ENCODE data around the gene GRIK3. TPM values are rescaled to one million over a fixed set of nuclear protein-coding genes. Genes with fewer than 3 reads are reported as not detected.

The GRIK3 gene
- total RNA-seq, 3 donors from 2014 or later (not counting 1 experiment from before 2014, with no cell fraction given), result not detected

- H3K36me3 ChIP-seq (ENCODE audit: control insufficient read depth, insufficient read depth, low read length), result no peaks in the 10 kb centered on the region
- H3K9me3 ChIP-seq (ENCODE audit: control insufficient read depth, insufficient read depth, low read length), result no peaks in the 10 kb centered on the region
- Mint-ChIP-seq H3K27ac (no peak overlapping the region), H3K4me3 (no peak overlapping the region), H3K9me3 (no peaks in the 10 kb centered on the region), H3K36me3 (no peaks in the 10 kb centered on the region), H3K4me1 (no peaks in the 10 kb centered on the region), H3K27me3 (ENCODE audit: low read depth in 2 of 2) (peaks cover 40 to 50% of the 10 kb centered on the region in 2 donors)
- H3K27ac ChIP-seq (ENCODE audit: low read length), result no peak overlapping the region
- peaks cover 3% of the 10 kb centered on the region for H3K4me1 ChIP-seq (ENCODE audit: control insufficient read depth, insufficient read depth, low read length)
- 5% methylated on average over 60 of the region's 60 CpGs for WGBS (ENCODE audit: insufficient coverage)
- TF ChIP-seq, protein P1, sequence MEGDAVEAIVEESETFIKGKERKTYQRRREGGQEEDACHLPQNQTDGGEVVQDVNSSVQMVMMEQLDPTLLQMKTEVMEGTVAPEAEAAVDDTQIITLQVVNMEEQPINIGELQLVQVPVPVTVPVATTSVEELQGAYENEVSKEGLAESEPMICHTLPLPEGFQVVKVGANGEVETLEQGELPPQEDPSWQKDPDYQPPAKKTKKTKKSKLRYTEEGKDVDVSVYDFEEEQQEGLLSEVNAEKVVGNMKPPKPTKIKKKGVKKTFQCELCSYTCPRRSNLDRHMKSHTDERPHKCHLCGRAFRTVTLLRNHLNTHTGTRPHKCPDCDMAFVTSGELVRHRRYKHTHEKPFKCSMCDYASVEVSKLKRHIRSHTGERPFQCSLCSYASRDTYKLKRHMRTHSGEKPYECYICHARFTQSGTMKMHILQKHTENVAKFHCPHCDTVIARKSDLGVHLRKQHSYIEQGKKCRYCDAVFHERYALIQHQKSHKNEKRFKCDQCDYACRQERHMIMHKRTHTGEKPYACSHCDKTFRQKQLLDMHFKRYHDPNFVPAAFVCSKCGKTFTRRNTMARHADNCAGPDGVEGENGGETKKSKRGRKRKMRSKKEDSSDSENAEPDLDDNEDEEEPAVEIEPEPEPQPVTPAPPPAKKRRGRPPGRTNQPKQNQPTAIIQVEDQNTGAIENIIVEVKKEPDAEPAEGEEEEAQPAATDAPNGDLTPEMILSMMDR (IDR thresholded peaks at IDR 0.05), result no peak
- ATAC-seq (no peak), DNase-seq (no peak)
- intact Hi-C loops (cut with micrococcal nuclease), result no loop called here
- H3K4me3 ChIP-seq (ENCODE audit: low read length), result no peak overlapping the region
- peaks cover 3% of the 10 kb centered on the region for H3K27me3 ChIP-seq (ENCODE audit: control insufficient read depth, insufficient read depth, low read length)
Measured at GRCh38 chr1:37032660-37033354, 1.5 kb downstream of the GRIK3 start.

- 35% methylated on average over 9 of the region's 9 CpGs for WGBS (ENCODE audit: insufficient coverage)
- DNase-seq (no peak), ATAC-seq (no peak)
- Histone ChIP-seq H3K4me3 (ENCODE audit: low read length) (no peak overlapping the region), H3K27me3 (ENCODE audit: control insufficient read depth, insufficient read depth, low read length) (peaks cover 3% of the 10 kb centered on the region), H3K27ac (ENCODE audit: low read length) (no peak overlapping the region), H3K36me3 (ENCODE audit: control insufficient read depth, insufficient read depth, low read length) (no peaks in the 10 kb centered on the region), H3K4me1 (ENCODE audit: control insufficient read depth, insufficient read depth, low read length) (peaks cover 3% of the 10 kb centered on the region), H3K9me3 (ENCODE audit: control insufficient read depth, insufficient read depth, low read length) (no peaks in the 10 kb centered on the region)
- TF ChIP-seq, protein P1 (IDR thresholded peaks at IDR 0.05), result no peak
- H3K4me1 Mint-ChIP-seq, result no peaks in the 10 kb centered on the region
- H3K36me3 Mint-ChIP-seq, result no peaks in the 10 kb centered on the region
- H3K27me3 Mint-ChIP-seq (ENCODE audit: low read depth in 2 of 2), result peaks cover 49 to 50% of the 10 kb centered on the region in 2 donors
- H3K9me3 Mint-ChIP-seq, result no peaks in the 10 kb centered on the region
- no peak overlapping the region for H3K27ac Mint-ChIP-seq
- intact Hi-C loops (cut with micrococcal nuclease), result no loop called here
- no peak overlapping the region for H3K4me3 Mint-ChIP-seq
Measured at GRCh38 chr1:37031871-37032270, 2.4 kb downstream of the GRIK3 start.

- 57% methylated on average over 8 of the region's 8 CpGs for WGBS (ENCODE audit: insufficient coverage)
- Mint-ChIP-seq H3K36me3 (no peaks in the 10 kb centered on the region), H3K27me3 (ENCODE audit: low read depth in 2 of 2) (peaks cover 50 to 51% of the 10 kb centered on the region in 2 donors), H3K27ac (no peak overlapping the region), H3K4me1 (no peaks in the 10 kb centered on the region), H3K9me3 (no peaks in the 10 kb centered on the region), H3K4me3 (no peak overlapping the region)
- no peaks in the 10 kb centered on the region for H3K9me3 ChIP-seq (ENCODE audit: control insufficient read depth, insufficient read depth, low read length)
- peaks cover 3% of the 10 kb centered on the region for H3K27me3 ChIP-seq (ENCODE audit: control insufficient read depth, insufficient read depth, low read length)
- TF ChIP-seq, protein P1 (IDR thresholded peaks at IDR 0.05), result no peak
- DNase-seq (no peak), ATAC-seq (no peak)
- intact Hi-C loops (cut with micrococcal nuclease), result no loop called here
- no peak overlapping the region for H3K27ac ChIP-seq (ENCODE audit: low read length)
- H3K36me3 ChIP-seq (ENCODE audit: control insufficient read depth, insufficient read depth, low read length), result no peaks in the 10 kb centered on the region
- peaks cover 3% of the 10 kb centered on the region for H3K4me1 ChIP-seq (ENCODE audit: control insufficient read depth, insufficient read depth, low read length)
- H3K4me3 ChIP-seq (ENCODE audit: low read length), result no peak overlapping the region
Measured at GRCh38 chr1:37031429-37031828, 2.9 kb downstream of the GRIK3 start.
